H9 (cell line): ENCODE data around the gene VSIG8. TPM values are rescaled to one million over a fixed set of nuclear protein-coding genes. Genes with fewer than 3 reads are reported as not detected.

Source experiments
- DNase-seq: peaks from one replicate; pipeline ENCODE4 v3.0.0-alpha.2; 2017
- H2AFZ ChIP-seq: one replicate; pipeline ENCODE4 v1.6.1; 2013; ENCODE audit warnings: mild to moderate bottlenecking, low read length, control low read depth, moderate library complexity
- H2AK5ac ChIP-seq: 2 replicates; pipeline ENCODE4 v1.6.1; 2013; ENCODE audit warnings: low read length, control low read depth, mixed read lengths; ENCODE audit not compliant: insufficient read length
- H2BK120ac ChIP-seq: one replicate; pipeline ENCODE4 v1.6.1; 2013; ENCODE audit warnings: low read depth, mild to moderate bottlenecking, low read length, control low read depth, inconsistent platforms; ENCODE audit not compliant: poor library complexity, severe bottlenecking
- H2BK12ac ChIP-seq: 2 replicates; pipeline ENCODE4 v1.6.1; 2013; ENCODE audit warnings: low read length, control low read depth, mixed read lengths, low read depth; ENCODE audit not compliant: insufficient read length
- H2BK15ac ChIP-seq: 2 replicates; pipeline ENCODE4 v1.6.1; 2013; ENCODE audit warnings: low read depth, low read length, control low read depth
- H2BK20ac ChIP-seq: one replicate; pipeline ENCODE4 v1.6.1; 2013; ENCODE audit warnings: low read depth, mild to moderate bottlenecking, low read length, control low read depth, inconsistent platforms; ENCODE audit not compliant: poor library complexity, severe bottlenecking
- H2BK5ac ChIP-seq: 2 replicates; pipeline ENCODE4 v1.6.1; 2013; ENCODE audit warnings: low read length, control low read depth, mixed read lengths; ENCODE audit not compliant: insufficient read length
- H3K14ac ChIP-seq: 2 replicates; pipeline ENCODE4 v1.6.1; 2013; ENCODE audit warnings: low read length, control low read depth; ENCODE audit not compliant: insufficient read depth
- H3K18ac ChIP-seq: 2 replicates; pipeline ENCODE4 v1.6.1; 2013; ENCODE audit warnings: low read depth, mild to moderate bottlenecking, mixed read lengths, low read length, control low read depth; ENCODE audit not compliant: insufficient read length
- H3K23ac ChIP-seq: 2 replicates; pipeline ENCODE4 v1.6.1; 2013; ENCODE audit warnings: low read length, control low read depth, mixed read lengths, low read depth; ENCODE audit not compliant: insufficient read length
- H3K23me2 ChIP-seq: 2 replicates; pipeline ENCODE4 v1.6.1; 2013; ENCODE audit warnings: low read depth, mild to moderate bottlenecking, mixed read lengths, low read length, control low read depth; ENCODE audit not compliant: insufficient read length, poor library complexity, severe bottlenecking
- H3K27ac ChIP-seq: 2 replicates; pipeline ENCODE4 v1.5.1; 2013; ENCODE audit warnings: low read length, control low read depth, mixed read lengths, low read depth; ENCODE audit not compliant: insufficient read length
- H3K27me3 ChIP-seq: 2 replicates; pipeline ENCODE4 v1.6.1; 2013; ENCODE audit warnings: low read length, control low read depth, inconsistent platforms; ENCODE audit not compliant: insufficient read depth
- H3K4ac ChIP-seq: 2 replicates; pipeline ENCODE4 v1.6.1; 2013; ENCODE audit warnings: low read depth, mild to moderate bottlenecking, control low read depth, inconsistent platforms, low read length, moderate library complexity
- H3K4me1 ChIP-seq: 2 replicates; pipeline ENCODE4 v1.6.1; 2013; ENCODE audit warnings: low read length, control low read depth, inconsistent platforms; ENCODE audit not compliant: insufficient read depth
- H3K4me2 ChIP-seq: 2 replicates; pipeline ENCODE4 v1.6.1; 2013; ENCODE audit warnings: low read length, control low read depth, mixed read lengths; ENCODE audit not compliant: insufficient read length, insufficient read depth
- H3K56ac ChIP-seq: 2 replicates; pipeline ENCODE4 v1.6.1; 2013; ENCODE audit warnings: low read depth, mild to moderate bottlenecking, mixed read lengths, low read length, control low read depth; ENCODE audit not compliant: insufficient read length
- H3K79me1 ChIP-seq: 2 replicates; pipeline ENCODE4 v1.6.1; 2013; ENCODE audit warnings: low read depth, mild to moderate bottlenecking, moderate library complexity, low read length, control low read depth, inconsistent platforms; ENCODE audit not compliant: insufficient read depth, poor library complexity, severe bottlenecking
- H3K79me2 ChIP-seq: 2 replicates; pipeline ENCODE4 v1.6.1; 2013; ENCODE audit warnings: low read length, control low read depth, inconsistent platforms; ENCODE audit not compliant: insufficient read depth
- H3K9ac ChIP-seq: 2 replicates; pipeline ENCODE4 v1.6.1; 2013; ENCODE audit warnings: low read length, control low read depth, mixed read lengths; ENCODE audit not compliant: insufficient read length; ENCODE audit errors: extremely low read depth
- H3K9me3 ChIP-seq: one replicate; pipeline ENCODE4 v1.6.1; 2013; ENCODE audit warnings: low read depth, low read length, inconsistent platforms; ENCODE audit not compliant: control insufficient read depth
- H3T11ph ChIP-seq: one replicate; pipeline ENCODE4 v1.6.1; 2013; ENCODE audit warnings: mild to moderate bottlenecking, low read length, control low read depth, inconsistent platforms
- H4K20me1 ChIP-seq: one replicate; pipeline ENCODE4 v1.6.1; 2013; ENCODE audit not compliant: control insufficient read depth, insufficient read length, insufficient read depth
- H4K5ac ChIP-seq: 2 replicates; pipeline ENCODE4 v1.6.1; 2013; ENCODE audit warnings: low read depth, mild to moderate bottlenecking, mixed read lengths, low read length, control low read depth; ENCODE audit not compliant: insufficient read length
- H4K8ac ChIP-seq: replicated peaks from 2 replicates; pipeline ENCODE4 v1.6.1; 2013; ENCODE audit warnings: low read length, control low read depth, mixed read lengths, low read depth; ENCODE audit not compliant: insufficient read length
- H4K91ac ChIP-seq: 2 replicates; pipeline ENCODE4 v1.6.1; 2013; ENCODE audit warnings: low read depth, mild to moderate bottlenecking, moderate library complexity, mixed read lengths, low read length, control low read depth; ENCODE audit not compliant: insufficient read length
- H3K27ac Mint-ChIP-seq, 3 experiments: 2 replicates in 2 of 3; 3 replicates in 1 of 3; pipeline ENCODE4 v1.8.0; 2020 to 2021; ENCODE audit warnings: mixed read lengths in 3 of 3, mild to moderate bottlenecking in 1 of 3, moderate library complexity in 1 of 3
- H3K27me3 Mint-ChIP-seq: 2 replicates; pipeline ENCODE4 v1.8.0; 2021; ENCODE audit warnings: low read depth, mild to moderate bottlenecking, moderate library complexity, mixed read lengths
- H3K36me3 Mint-ChIP-seq, 3 experiments: 2 replicates in 2 of 3; 3 replicates in 1 of 3; pipeline ENCODE4 v1.8.0; 2020 to 2021; ENCODE audit warnings: low read depth in 3 of 3, mixed read lengths in 3 of 3; ENCODE audit not compliant: insufficient read depth in 1 of 3
- H3K4me1 Mint-ChIP-seq, 2 experiments: 2 replicates each; pipeline ENCODE4 v1.8.0; 2020; ENCODE audit warnings: mixed read lengths in 2 of 2
- H3K4me3 Mint-ChIP-seq, 2 experiments: 2 replicates in 1 of 2; 3 replicates in 1 of 2; pipeline ENCODE4 v1.8.0; 2020 to 2021; ENCODE audit warnings: mild to moderate bottlenecking in 2 of 2, mixed read lengths in 2 of 2, moderate library complexity in 1 of 2
- H3K9me3 Mint-ChIP-seq, 2 experiments: 2 replicates in 1 of 2; 3 replicates in 1 of 2; pipeline ENCODE4 v1.8.0; 2020; ENCODE audit warnings: mild to moderate bottlenecking in 2 of 2, mixed read lengths in 2 of 2, moderate library complexity in 1 of 2
- CTCF ChIP-seq: fragments of 200-600 bp; sonication (generic); conservative IDR thresholded peaks from 3 replicates; pipeline ENCODE4 v1.8.0; 2021; ENCODE audit warnings: antibody characterized with exemption, mild to moderate bottlenecking
- WGBS: extraction: QIAGEN DNeasy Blood & Tissue Kit; methylation state at CpG from one replicate; pipeline ENCODE4 v1.1.7; 2013; ENCODE audit warnings: missing lambda C conversion rate, low lambda C conversion rate, mixed read lengths; ENCODE audit not compliant: insufficient read length; ENCODE audit errors: extremely low coverage; 5-methylcytosine and 5-hydroxymethylcytosine counted together
- total RNA-seq: library from RNA; stranded (reverse); gene quantifications from 2 replicates; pipeline ENCODE4 v1.2.1, GENCODE V29; 2021

VSIG8 gene
- total RNA-seq, 1 experiment from 2014 or later: not detected

- Histone ChIP-seq H3K18ac (no peak overlapping the region), H3K4me2 (no peak overlapping the region), H3T11ph (no peak overlapping the region), H4K8ac (no peak overlapping the region), H2BK12ac (no peak overlapping the region), H3K14ac (no peak overlapping the region), H3K79me2 (no peaks in the 10 kb centered on the region), H2BK120ac (no peak overlapping the region), H3K23me2 (peaks cover 4% of the 10 kb centered on the region), H3K9ac (no peak overlapping the region), H3K27me3 (no peaks in the 10 kb centered on the region), H4K20me1 (no peaks in the 10 kb centered on the region), H3K9me3 (no peaks in the 10 kb centered on the region), H3K4ac (no peak overlapping the region), H2AK5ac (no peak overlapping the region), H3K23ac (no peak overlapping the region), H2AFZ (no peak overlapping the region), H3K4me1 (no peaks in the 10 kb centered on the region; the same call in 1 of the 2 replicates), H2BK5ac (no peak overlapping the region), H2BK15ac (no peak overlapping the region), H4K91ac (no peak overlapping the region), H4K5ac (no peak overlapping the region), H3K27ac (no peak overlapping the region), H3K56ac (no peak overlapping the region), H2BK20ac (no peak overlapping the region), H3K79me1 (no peaks in the 10 kb centered on the region)
- H3K27me3 Mint-ChIP-seq: peaks cover 38% of the 10 kb centered on the region
- peaks cover 16% of the 10 kb centered on the region in 2 experiments for H3K4me1 Mint-ChIP-seq
- no peak for TF ChIP-seq CTCF
- no peak overlapping the region for H3K27ac Mint-ChIP-seq
- H3K9me3 Mint-ChIP-seq: peaks cover under 1 to 3% of the 10 kb centered on the region in 2 experiments; a peak in 3 of 5 replicates
- DNase-seq: no peak
- H3K36me3 Mint-ChIP-seq: peaks cover 0 to 1% (median 0%) of the 10 kb centered on the region in 3 experiments; a peak in 2 of 7 replicates
- no peak overlapping the region for H3K4me3 Mint-ChIP-seq
- no CpG with 5 or more reads among the region's 3 CpGs for WGBS
These were observed 36.1 kb upstream of the VSIG8 start for GRCh38 chr1:159898527-159898926.
